ENCODE measurements around the gene SGCA. TPM values are rescaled to one million over a fixed set of nuclear protein-coding genes. Genes with fewer than 3 reads are reported as not detected.

Gene SGCA
- total and polyA plus RNA-seq, 2 experiments from 2014 or later = 0.19 TPM; not detected in 1

GRCh38 chr17:50180111-50180510 is 14.3 kb downstream of the SGCA start:
- ATAC-seq (no peak), DNase-seq (ENCODE audit: low spot score) (no peak)
- H3K9me3 Mint-ChIP-seq = no peaks in the 10 kb centered on the region
- H3K36me3 Mint-ChIP-seq (ENCODE audit: low read depth) = peaks cover under 1% of the 10 kb centered on the region; the same call in 1 of the 3 replicates
- 0 out of 2 replicates have a peak, but pooled peaks cover 8% of the 10 kb centered on the region for H3F3A ChIP-seq (replicated peaks; ENCODE audit: low read depth)
- H3K9me2 ChIP-seq (ENCODE audit: insufficient read depth) = no peaks in the 10 kb centered on the region
- H3K4me1 Mint-ChIP-seq = peaks cover 45% of the 10 kb centered on the region
- H3K27ac Mint-ChIP-seq = no peak overlapping the region
- H3K4me1 ChIP-seq (ENCODE audit: insufficient read depth) = peaks cover 38% of the 10 kb centered on the region
- no peaks in the 10 kb centered on the region for H3K27me3 ChIP-seq (ENCODE audit: insufficient read depth)
- no peak overlapping the region for H2AFZ ChIP-seq
- no peak overlapping the region for H3K4me2 ChIP-seq
- H4K20me1 ChIP-seq (replicated peaks; ENCODE audit: insufficient read depth) = no peaks in the 10 kb centered on the region
- H3K79me2 ChIP-seq (replicated peaks; ENCODE audit: insufficient read depth) = no peaks in the 10 kb centered on the region
- no peaks in the 10 kb centered on the region for H3K36me3 ChIP-seq (ENCODE audit: insufficient read depth)
- H3K27me3 Mint-ChIP-seq (ENCODE audit: insufficient read depth, low read depth, poor library complexity) = peaks cover 19% of the 10 kb centered on the region
- TF ChIP-seq ETS1 (IDR thresholded peaks at IDR 0.05) = no peak
- TF ChIP-seq JUNB (IDR thresholded peaks at IDR 0.05; ENCODE audit: unreplicated experiment) = no peak
- no peak for TF ChIP-seq CREB1 (CRISPR knock-in tag; IDR thresholded peaks at IDR 0.05; ENCODE audit: low read depth)
- TF ChIP-seq EZH2phosphoT487 (IDR thresholded peaks at IDR 0.05; ENCODE audit: unreplicated experiment) = no peak
- TF ChIP-seq POLR2AphosphoS5 (IDR thresholded peaks at IDR 0.05; ENCODE audit: low read depth) = no peak
- TF ChIP-seq ZNF462 (CRISPR knock-in tag; IDR thresholded peaks at IDR 0.05) = no peak
- no peak for TF ChIP-seq NANOG (IDR thresholded peaks at IDR 0.05; ENCODE audit: borderline replicate concordance)
- TF ChIP-seq EZH2 (IDR thresholded peaks at IDR 0.05; ENCODE audit: low read depth, unreplicated experiment) = no peak
- no peak for TF ChIP-seq ZNF114 (CRISPR knock-in tag; IDR thresholded peaks at IDR 0.05)
- no peak for TF ChIP-seq CTCF (conservative IDR thresholded peaks at IDR 0.05; ENCODE audit: low read depth in 2 of 2)
- H3K4me3 Mint-ChIP-seq = no peak overlapping the region
- no peak overlapping the region for H3K27ac ChIP-seq (ENCODE audit: low read depth)
- H3K4me3 ChIP-seq = no peak overlapping the region

All from GM23338 (cell line).